HL-60 (cell line): ENCODE data around the gene THAP7.

Source experiments
- DNase-seq, 2 experiments: peaks; one replicate each; pipeline ENCODE4 v3.0.0-alpha.2; 2010 to 2020; ENCODE audit warnings: low read depth in 1 of 2, low spot score in 1 of 2
- H3K27ac ChIP-seq: fragments of 250-450 bp; sonication (Bioruptor Pico); replicated peaks from 2 replicates; pipeline ENCODE4 v1.5.1; 2020; ENCODE audit warnings: mild to moderate bottlenecking, moderate library complexity
- H3K27me3 ChIP-seq: fragments of 250-450 bp; sonication (Bioruptor Pico); 2 replicates; pipeline ENCODE4 v1.5.1; 2021; ENCODE audit warnings: mild to moderate bottlenecking, moderate library complexity; ENCODE audit not compliant: insufficient read depth, poor library complexity, severe bottlenecking
- H3K4me3 ChIP-seq: replicated peaks from 2 replicates; pipeline ENCODE4 v1.5.1; 2011; ENCODE audit warnings: mild to moderate bottlenecking, control low read depth, low read length; ENCODE audit not compliant: insufficient read depth
- GABPA ChIP-seq: IDR thresholded peaks from 2 replicates; pipeline ENCODE4 v1.6.1; 2012; ENCODE audit warnings: low read depth
- POLR2AphosphoS5 ChIP-seq: IDR thresholded peaks from 2 replicates; pipeline ENCODE4 v1.6.1; 2012; ENCODE audit warnings: low read depth
- REST ChIP-seq: IDR thresholded peaks from 2 replicates; pipeline ENCODE4 v1.6.1; 2012; ENCODE audit warnings: low read depth; ENCODE audit not compliant: insufficient replicate concordance
- SPI1 ChIP-seq: IDR thresholded peaks from 2 replicates; pipeline ENCODE4 v1.6.1; 2012; ENCODE audit warnings: low read depth, mild to moderate bottlenecking, borderline replicate concordance
- TF ChIP-seq, protein P1 (sequence below): IDR thresholded peaks from one replicate; pipeline ENCODE4 v1.5.1; 2011; ENCODE audit warnings: low read length, control low read depth, inconsistent platforms; ENCODE audit not compliant: insufficient read depth

THAP7 gene

GRCh38 chr22:21047730-21048129, 45.8 kb upstream of the THAP7 start:
- TF ChIP-seq SPI1 (no peak), GABPA (no peak), POLR2AphosphoS5 (no peak), REST (no peak)
- TF ChIP-seq, protein P1, sequence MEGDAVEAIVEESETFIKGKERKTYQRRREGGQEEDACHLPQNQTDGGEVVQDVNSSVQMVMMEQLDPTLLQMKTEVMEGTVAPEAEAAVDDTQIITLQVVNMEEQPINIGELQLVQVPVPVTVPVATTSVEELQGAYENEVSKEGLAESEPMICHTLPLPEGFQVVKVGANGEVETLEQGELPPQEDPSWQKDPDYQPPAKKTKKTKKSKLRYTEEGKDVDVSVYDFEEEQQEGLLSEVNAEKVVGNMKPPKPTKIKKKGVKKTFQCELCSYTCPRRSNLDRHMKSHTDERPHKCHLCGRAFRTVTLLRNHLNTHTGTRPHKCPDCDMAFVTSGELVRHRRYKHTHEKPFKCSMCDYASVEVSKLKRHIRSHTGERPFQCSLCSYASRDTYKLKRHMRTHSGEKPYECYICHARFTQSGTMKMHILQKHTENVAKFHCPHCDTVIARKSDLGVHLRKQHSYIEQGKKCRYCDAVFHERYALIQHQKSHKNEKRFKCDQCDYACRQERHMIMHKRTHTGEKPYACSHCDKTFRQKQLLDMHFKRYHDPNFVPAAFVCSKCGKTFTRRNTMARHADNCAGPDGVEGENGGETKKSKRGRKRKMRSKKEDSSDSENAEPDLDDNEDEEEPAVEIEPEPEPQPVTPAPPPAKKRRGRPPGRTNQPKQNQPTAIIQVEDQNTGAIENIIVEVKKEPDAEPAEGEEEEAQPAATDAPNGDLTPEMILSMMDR: no peak
- Histone ChIP-seq H3K27ac (no peak overlapping the region), H3K4me3 (no peak overlapping the region), H3K27me3 (peaks cover 9% of the 10 kb centered on the region)
- DNase-seq: no peak

DNA sequence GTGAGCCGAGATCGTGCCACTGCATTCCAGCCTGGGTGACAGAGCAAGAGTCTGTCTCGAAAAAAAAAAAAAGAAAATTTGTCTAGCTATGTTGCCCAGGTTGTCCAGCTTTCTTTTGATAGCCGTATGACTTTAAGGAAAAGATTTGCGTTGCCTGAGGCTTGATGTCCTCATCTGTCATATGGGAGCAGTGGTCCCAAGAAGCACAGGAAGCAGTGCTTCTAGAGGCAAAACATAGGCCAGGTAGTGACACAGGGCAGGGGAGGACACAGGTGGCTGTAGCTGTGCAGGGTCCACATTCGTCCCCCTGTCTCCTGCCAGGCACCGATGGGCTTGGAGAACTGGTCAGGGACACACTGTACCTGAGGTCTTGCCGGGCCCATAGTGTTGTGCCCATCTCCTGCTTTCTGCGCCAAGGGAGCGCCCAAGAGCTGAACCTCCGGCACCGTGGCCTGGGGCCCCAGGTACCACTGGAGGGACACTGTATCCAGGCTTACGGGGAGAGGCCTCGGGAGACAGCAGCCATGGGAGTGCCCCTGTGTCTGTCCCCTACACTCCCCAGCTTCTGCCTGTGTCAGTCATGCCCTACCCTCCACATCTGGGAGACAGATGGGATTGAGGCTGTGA, 45.2 kb upstream of the THAP7 start:
- TF ChIP-seq POLR2AphosphoS5 (no peak), GABPA (no peak), SPI1 (no peak), REST (no peak)
- TF ChIP-seq, protein P1: no peak
- no peak overlapping the region for H3K4me3 ChIP-seq
- no peak for DNase-seq
- no peak overlapping the region for H3K27ac ChIP-seq
- H3K27me3 ChIP-seq: peaks cover 9% of the 10 kb centered on the region

- TF ChIP-seq SPI1 (no peak), GABPA (no peak), REST (no peak), POLR2AphosphoS5 (no peak)
- TF ChIP-seq, protein P1: no peak
- Histone ChIP-seq H3K4me3 (no peak within 1 kb of the TSS; the same call in 1 of the 2 replicates), H3K27me3 (peaks cover 9% of the 10 kb centered on the region), H3K27ac (no peak within 1 kb of the TSS)
- peak; percentile 42 to 52 for DNase-seq
Measured at GRCh38 chr22:21045585-21046294, 43.8 kb upstream of the THAP7 start, which contains the start of gene LRRC74B. Gene LRRC74B (plus strand): TSS chr22:21045946. CDS start chr22:21045987, 41 bp downstream.
